Astrocyte (in vitro differentiated cells and primary cell): Measurements from ENCODE around the gene SEPTIN3. TPM values are rescaled to one million over a fixed set of nuclear protein-coding genes. Genes with fewer than 3 reads are reported as not detected.

ENCODE experiments used
- DNase-seq: peaks from one replicate; pipeline ENCODE4 v3.0.0-alpha.2; 2010; ENCODE audit warnings: low read depth
- FAIRE-seq: peaks from 2 replicates; lab custom pipeline; 2011; peaks lifted over from hg19 to GRCh38; lab: Jason Lieb, UNC
- H2AFZ ChIP-seq: 2 replicates; pipeline ENCODE4 v1.6.0; 2012; ENCODE audit warnings: low read depth, low read length, inconsistent platforms
- H3K27ac ChIP-seq: 2 replicates; pipeline ENCODE4 v1.5.1; 2011; ENCODE audit warnings: low read depth, low read length, inconsistent platforms
- H3K27me3 ChIP-seq: 2 replicates; pipeline ENCODE4 v1.6.0; 2011; ENCODE audit warnings: low read length, inconsistent platforms; ENCODE audit not compliant: insufficient read depth
- H3K36me3 ChIP-seq: 2 replicates; pipeline ENCODE4 v1.5.1; 2011; ENCODE audit warnings: low read length, inconsistent platforms; ENCODE audit not compliant: insufficient read depth
- H3K4me1 ChIP-seq: 2 replicates; pipeline ENCODE4 v1.5.1; 2011; ENCODE audit warnings: low read length, inconsistent platforms; ENCODE audit not compliant: insufficient read depth
- H3K4me2 ChIP-seq: 2 replicates; pipeline ENCODE4 v1.6.0; 2012; ENCODE audit warnings: low read length, inconsistent platforms
- H3K4me3 ChIP-seq: 2 replicates; pipeline ENCODE4 v1.5.1; 2011; ENCODE audit warnings: low read depth, mild to moderate bottlenecking, low read length, inconsistent platforms; ENCODE audit not compliant: insufficient read depth
- H3K79me2 ChIP-seq: 2 replicates; pipeline ENCODE4 v1.6.0; 2012; ENCODE audit warnings: mild to moderate bottlenecking, low read length, inconsistent platforms; ENCODE audit not compliant: insufficient read depth
- H3K9ac ChIP-seq: 2 replicates; pipeline ENCODE4 v1.6.0; 2012; ENCODE audit warnings: mild to moderate bottlenecking, low read length, inconsistent platforms
- H3K9me3 ChIP-seq: 2 replicates; pipeline ENCODE4 v1.5.1; 2012; ENCODE audit warnings: low read depth, mild to moderate bottlenecking, low read length, inconsistent platforms; ENCODE audit not compliant: insufficient read depth
- H4K20me1 ChIP-seq: 2 replicates; pipeline ENCODE4 v1.6.0; 2012; ENCODE audit warnings: low read length, inconsistent platforms; ENCODE audit not compliant: insufficient read depth
- H3K27ac Mint-ChIP-seq: one replicate; pipeline ENCODE4 v1.8.0; 2021; ENCODE audit warnings: mild to moderate bottlenecking, mixed read lengths; ENCODE audit not compliant: unreplicated experiment
- H3K27me3 Mint-ChIP-seq: one replicate; pipeline ENCODE4 v1.8.0; 2021; ENCODE audit warnings: low read depth, mixed read lengths; ENCODE audit not compliant: unreplicated experiment
- H3K36me3 Mint-ChIP-seq: one replicate; pipeline ENCODE4 v1.8.0; 2021; ENCODE audit warnings: low read depth, mixed read lengths; ENCODE audit not compliant: unreplicated experiment
- H3K4me1 Mint-ChIP-seq: one replicate; pipeline ENCODE4 v1.8.0; 2021; ENCODE audit warnings: low read depth, mixed read lengths; ENCODE audit not compliant: unreplicated experiment
- H3K4me3 Mint-ChIP-seq: one replicate; pipeline ENCODE4 v1.8.0; 2021; ENCODE audit warnings: mild to moderate bottlenecking, moderate library complexity, mixed read lengths; ENCODE audit not compliant: unreplicated experiment
- H3K9me3 Mint-ChIP-seq: one replicate; pipeline ENCODE4 v1.8.0; 2021; ENCODE audit warnings: mild to moderate bottlenecking, mixed read lengths; ENCODE audit not compliant: unreplicated experiment
- CTCF ChIP-seq: IDR thresholded peaks from 2 replicates; pipeline ENCODE4 v1.5.1; 2011; ENCODE audit warnings: low read depth, mild to moderate bottlenecking, inconsistent platforms, low read length, moderate library complexity; ENCODE audit not compliant: insufficient read depth
- EZH2 ChIP-seq: IDR thresholded peaks from 2 replicates; pipeline ENCODE4 v1.6.1; 2012; ENCODE audit warnings: mild to moderate bottlenecking, low read length, inconsistent platforms; ENCODE audit not compliant: insufficient read depth
- total RNA-seq: library from RNA; stranded (reverse); gene quantifications from 2 replicates; pipeline ENCODE4 v1.2.1, GENCODE V29; 2021

SEPTIN3 gene
- total RNA-seq, 1 donor from 2014 or later, result 0.52 TPM

- no peaks in the 10 kb centered on the region for H3K36me3 ChIP-seq
- H3K27ac ChIP-seq, result no peak overlapping the region
- DNase-seq (no peak), FAIRE-seq (no peak)
- no peaks in the 10 kb centered on the region for H4K20me1 ChIP-seq
- no peak overlapping the region for H3K9ac ChIP-seq
- Mint-ChIP-seq H3K36me3 (no peaks in the 10 kb centered on the region), H3K4me1 (peaks cover 3% of the 10 kb centered on the region), H3K9me3 (no peaks in the 10 kb centered on the region), H3K27me3 (peaks cover 29% of the 10 kb centered on the region), H3K4me3 (no peak overlapping the region), H3K27ac (no peak overlapping the region)
- H3K4me3 ChIP-seq, result no peak overlapping the region
- no peak overlapping the region for H3K4me2 ChIP-seq
- H3K27me3 ChIP-seq, result peaks cover 10% of the 10 kb centered on the region
- no peaks in the 10 kb centered on the region for H3K9me3 ChIP-seq
- H2AFZ ChIP-seq, result no peak overlapping the region
- TF ChIP-seq CTCF, result no peak
- TF ChIP-seq EZH2, result no peak
- H3K79me2 ChIP-seq, result no peaks in the 10 kb centered on the region
- no peaks in the 10 kb centered on the region for H3K4me1 ChIP-seq
These were observed 40.4 kb upstream of the SEPTIN3 start for GRCh38 chr22:41928593-41929417.

GRCh38 chr22:41929418-41929810 lies 39.8 kb upstream of the SEPTIN3 start:
- Histone ChIP-seq H3K9ac (no peak overlapping the region), H3K4me1 (no peaks in the 10 kb centered on the region), H3K36me3 (no peaks in the 10 kb centered on the region), H3K27ac (no peak overlapping the region), H3K9me3 (no peaks in the 10 kb centered on the region), H3K4me3 (no peak overlapping the region), H3K79me2 (no peaks in the 10 kb centered on the region), H3K4me2 (no peak overlapping the region), H3K27me3 (peaks cover 10% of the 10 kb centered on the region), H2AFZ (no peak overlapping the region), H4K20me1 (no peaks in the 10 kb centered on the region)
- no peak for DNase-seq
- Mint-ChIP-seq H3K9me3 (no peaks in the 10 kb centered on the region), H3K27ac (no peak overlapping the region), H3K27me3 (peaks cover 29% of the 10 kb centered on the region), H3K4me3 (no peak overlapping the region), H3K36me3 (no peaks in the 10 kb centered on the region), H3K4me1 (peaks cover 3% of the 10 kb centered on the region)
- no peak for FAIRE-seq
- TF ChIP-seq CTCF (no peak), EZH2 (no peak)

GRCh38 chr22:41931701-41932269 lies 37.5 kb upstream of the SEPTIN3 start:
- Histone ChIP-seq H3K4me3 (no peak overlapping the region), H4K20me1 (no peaks in the 10 kb centered on the region), H3K9me3 (no peaks in the 10 kb centered on the region), H3K9ac (no peak overlapping the region), H3K4me2 (no peak overlapping the region), H3K4me1 (no peaks in the 10 kb centered on the region), H3K27me3 (no peaks in the 10 kb centered on the region), H3K36me3 (no peaks in the 10 kb centered on the region), H3K79me2 (no peaks in the 10 kb centered on the region), H3K27ac (no peak overlapping the region), H2AFZ (no peak overlapping the region)
- H3K4me1 Mint-ChIP-seq, result peaks cover 3% of the 10 kb centered on the region
- FAIRE-seq, result no peak
- DNase-seq, result no peak
- H3K27me3 Mint-ChIP-seq, result peaks cover 19% of the 10 kb centered on the region
- H3K9me3 Mint-ChIP-seq, result no peaks in the 10 kb centered on the region
- TF ChIP-seq CTCF (no peak), EZH2 (no peak)
- no peaks in the 10 kb centered on the region for H3K36me3 Mint-ChIP-seq
- H3K27ac Mint-ChIP-seq, result no peak overlapping the region
- H3K4me3 Mint-ChIP-seq, result no peak overlapping the region
